T follicular helper cell (primary cell): ENCODE measurements around the gene RASA2.

Source experiments
- DNase-seq: peaks from one replicate; pipeline ENCODE4 v3.0.0-alpha.2; 2020; ENCODE audit warnings: low read depth

Gene RASA2

DNA sequence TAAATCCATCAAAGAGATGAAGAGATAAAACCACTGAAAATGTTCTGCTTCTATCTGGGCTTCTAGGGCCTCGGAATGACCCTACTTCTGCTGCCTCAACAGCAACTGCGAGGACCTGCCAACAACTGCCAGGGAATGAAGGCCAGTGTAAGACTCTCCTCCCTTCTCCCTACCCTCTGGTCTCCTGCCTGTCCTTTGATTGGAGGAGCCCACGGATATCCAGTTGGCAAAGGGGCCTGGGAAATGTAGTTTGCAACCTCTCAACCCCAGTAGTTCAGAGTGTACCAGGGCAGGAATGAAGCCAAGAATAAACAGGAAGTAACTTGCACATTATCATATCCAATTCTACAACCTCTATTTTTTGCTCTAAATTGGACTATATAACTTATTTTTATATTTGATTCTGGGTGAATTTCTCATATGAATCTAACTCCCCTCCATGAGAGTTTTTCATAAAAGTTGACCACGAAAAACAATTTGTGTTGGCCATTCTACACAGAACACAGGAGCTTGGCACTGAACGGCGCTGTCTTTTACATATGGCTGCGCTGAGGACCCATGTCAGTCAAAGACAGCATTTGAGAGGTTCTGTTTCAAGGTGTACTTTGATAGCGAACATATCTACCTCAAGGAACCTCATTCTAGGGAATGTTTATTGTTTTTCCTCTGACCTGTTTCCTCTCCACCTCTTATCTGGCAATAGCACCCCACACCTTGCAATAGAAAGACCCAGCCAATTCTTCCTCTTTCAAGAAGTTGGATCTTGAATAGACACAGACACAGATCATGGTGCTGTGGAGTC lies 160.1 kb downstream of the RASA2 start:
- no peak for DNase-seq

DNA sequence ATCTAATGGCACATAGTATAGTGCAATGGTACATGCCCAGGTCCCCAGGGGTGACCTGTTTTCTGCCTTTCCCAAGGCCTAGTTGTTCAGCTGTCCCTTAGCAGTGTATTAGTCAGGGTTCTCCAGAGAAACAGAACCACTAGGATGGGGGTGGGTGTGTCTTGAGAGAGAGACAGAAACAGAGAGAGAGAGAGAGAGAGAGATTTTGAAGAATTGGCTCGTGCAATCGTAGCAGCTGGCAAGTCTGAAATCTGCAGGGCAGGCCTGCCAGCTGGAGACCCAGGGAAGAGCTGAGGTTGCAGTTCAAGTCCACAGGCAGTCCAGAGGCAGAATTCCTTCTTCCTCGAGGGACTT lies 160.7 kb downstream of the RASA2 start:
- DNase-seq, result no peak

DNA sequence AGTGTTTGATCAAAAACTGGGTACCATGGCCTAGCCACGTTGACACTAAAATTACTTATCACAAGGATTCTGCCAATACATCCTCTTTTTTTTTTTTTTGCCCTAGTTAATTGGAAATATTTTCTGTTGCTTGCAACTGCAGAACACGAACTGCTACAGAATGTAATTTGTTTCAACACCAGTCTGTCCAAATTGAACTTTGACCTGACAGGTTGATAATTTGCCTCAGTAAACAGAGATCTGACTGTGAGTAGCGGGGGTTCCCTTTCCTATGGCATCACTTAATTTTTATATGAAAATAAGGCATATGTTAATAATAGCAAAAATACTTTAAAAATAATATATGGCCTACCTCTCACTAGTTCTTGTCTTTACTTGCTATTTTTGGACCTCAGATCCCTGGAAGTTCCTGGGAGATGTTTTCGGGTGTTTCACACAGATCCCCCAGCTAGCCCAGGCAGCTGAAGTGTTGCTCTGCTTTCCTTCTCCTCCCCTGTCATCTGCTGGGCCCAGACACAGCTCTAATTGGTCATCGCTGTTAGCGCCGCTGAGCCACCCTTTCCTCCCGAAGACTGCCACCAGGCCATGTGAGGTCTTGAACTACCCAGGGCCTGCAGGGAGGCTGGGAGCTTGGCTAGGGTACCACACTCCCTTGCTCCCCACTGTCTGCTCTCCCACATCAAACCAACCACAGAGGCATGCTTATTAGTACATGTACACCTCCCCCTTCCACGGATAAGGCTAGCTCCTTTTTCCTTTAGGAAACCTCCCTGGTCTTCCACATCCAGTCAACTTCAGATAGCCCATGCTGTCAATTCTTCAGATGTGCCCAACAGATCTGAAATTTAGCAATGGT lies 161.5 kb downstream of the RASA2 start:
- DNase-seq, result no peak

- DNase-seq, result no peak
These were observed 163.0 kb downstream of the RASA2 start for GRCh38 chr3:141649871-141650270.

DNA sequence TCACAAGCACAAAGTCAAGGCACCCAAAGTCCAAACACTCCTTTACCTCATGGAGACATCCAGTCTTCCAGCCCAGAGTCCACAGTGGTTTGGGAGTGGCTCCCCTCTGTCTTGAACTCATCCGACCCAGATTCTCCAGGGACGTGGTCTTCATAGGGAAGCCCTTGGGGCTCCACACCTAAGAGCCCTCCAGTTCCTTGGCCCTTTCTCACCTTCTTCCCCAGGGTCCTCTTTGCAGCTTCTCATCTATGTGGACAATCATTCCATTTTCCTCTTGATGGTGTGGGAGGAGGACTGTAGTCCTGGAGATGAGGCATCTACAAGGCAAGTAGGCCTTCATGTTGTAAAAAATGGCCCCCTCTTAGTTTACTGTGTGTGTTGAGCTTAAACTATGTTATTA lies 164.0 kb downstream of the RASA2 start:
- DNase-seq, result no peak

DNA sequence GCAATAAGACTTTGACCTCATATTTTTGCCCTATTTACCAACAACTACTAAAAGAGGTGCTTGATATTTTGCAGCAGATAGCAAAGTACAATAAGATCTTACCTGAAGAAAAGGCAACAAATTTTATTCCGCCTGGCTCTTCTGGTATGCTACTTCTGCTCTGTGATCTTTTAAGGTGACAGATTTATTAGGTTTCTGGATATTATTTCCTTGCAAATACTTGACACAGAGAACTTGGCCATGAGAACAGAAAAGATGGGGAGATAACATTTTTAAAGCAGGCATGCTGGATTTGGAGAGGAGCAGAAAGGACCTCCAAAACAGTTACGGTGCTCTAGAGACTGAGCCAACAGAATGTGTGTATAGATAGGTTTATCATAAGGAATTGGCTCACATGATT lies 164.6 kb downstream of the RASA2 start:
- no peak for DNase-seq

- DNase-seq, result no peak
These were observed 165.5 kb downstream of the RASA2 start for GRCh38 chr3:141652349-141652748.

- no peak for DNase-seq
These were observed 167.0 kb downstream of the RASA2 start for GRCh38 chr3:141653847-141654246.

- DNase-seq, result no peak
These were observed 169.0 kb downstream of the RASA2 start for GRCh38 chr3:141655801-141656200.

DNA sequence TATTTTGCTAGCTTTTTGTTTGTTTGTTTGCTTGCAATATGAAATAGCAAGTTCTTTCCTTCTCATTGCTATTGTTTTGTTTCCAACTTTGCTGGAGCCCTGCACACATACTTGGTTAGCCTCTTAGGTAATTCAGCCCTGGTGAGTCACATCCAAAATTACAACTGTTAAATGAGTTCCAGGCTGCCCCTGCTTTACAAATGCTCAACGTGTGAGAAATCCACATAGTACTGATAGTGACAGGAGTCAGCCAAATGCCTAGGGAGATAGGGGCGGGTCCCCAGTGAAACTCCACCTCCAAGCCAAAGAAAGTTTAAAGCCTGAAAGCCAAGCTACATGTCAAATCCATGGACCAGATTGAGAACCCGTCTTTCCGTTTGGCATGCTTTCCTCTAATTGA lies 169.9 kb downstream of the RASA2 start:
- no peak for DNase-seq

DNA sequence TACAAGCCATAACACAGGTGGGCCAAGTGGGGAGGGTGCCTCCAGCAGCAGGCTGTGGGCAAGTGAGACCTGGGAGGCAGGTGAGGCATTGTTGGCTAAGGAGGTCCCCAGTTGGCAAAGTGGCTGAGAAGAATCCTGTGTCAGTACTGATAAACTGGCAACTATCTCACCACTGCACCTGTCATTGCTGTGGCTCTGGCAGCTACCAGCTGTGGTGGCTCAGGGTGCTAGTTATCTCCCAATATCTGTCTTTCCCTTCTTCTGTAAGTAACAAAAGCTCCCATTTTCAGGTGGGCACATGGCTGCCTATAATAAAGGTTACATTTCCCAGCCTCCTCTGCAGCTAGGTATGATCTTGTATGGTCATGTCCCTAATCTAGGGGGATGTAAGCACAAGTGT lies 170.7 kb downstream of the RASA2 start:
- no peak for DNase-seq

DNA sequence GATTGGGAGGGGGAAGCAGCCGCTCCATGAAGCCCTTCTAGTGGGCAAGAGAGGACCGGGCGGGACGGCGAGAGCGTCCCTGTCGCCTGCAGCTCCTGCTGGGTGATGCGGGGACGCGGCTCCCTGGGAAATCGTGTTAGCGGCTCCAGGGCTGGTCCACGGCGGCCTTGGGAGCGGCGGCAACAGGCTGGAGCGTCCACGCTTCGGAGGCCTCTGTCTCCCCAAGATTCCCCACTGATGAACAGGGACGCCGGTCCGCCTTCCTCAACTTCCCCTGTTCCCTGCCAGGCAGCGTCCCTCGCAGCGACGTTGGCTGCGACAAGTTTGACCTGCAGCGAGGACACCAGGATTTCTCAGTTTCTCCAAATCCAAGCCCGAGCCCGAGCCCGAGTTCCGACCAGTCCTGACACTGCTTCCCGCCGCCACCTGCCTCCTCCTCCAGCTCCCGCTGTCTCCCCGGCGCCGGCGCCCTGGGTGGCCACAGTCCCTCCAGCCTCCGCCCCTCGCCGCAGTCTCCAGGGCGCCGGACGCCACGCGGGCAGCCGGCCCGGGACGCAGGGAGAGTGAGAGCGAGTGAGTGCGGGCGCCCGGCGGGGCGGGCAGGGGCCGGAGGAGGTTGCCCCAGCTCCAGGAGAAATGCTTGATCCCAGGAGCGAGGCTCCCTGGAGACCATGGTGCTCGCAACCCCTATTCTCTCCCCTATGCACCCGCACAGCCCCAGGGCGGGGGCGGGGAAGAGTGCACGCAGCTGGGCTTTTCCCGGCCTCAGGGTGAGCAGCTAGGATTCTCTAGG lies 173.2 kb downstream of the RASA2 start:
- DNase-seq, result no peak

DNA sequence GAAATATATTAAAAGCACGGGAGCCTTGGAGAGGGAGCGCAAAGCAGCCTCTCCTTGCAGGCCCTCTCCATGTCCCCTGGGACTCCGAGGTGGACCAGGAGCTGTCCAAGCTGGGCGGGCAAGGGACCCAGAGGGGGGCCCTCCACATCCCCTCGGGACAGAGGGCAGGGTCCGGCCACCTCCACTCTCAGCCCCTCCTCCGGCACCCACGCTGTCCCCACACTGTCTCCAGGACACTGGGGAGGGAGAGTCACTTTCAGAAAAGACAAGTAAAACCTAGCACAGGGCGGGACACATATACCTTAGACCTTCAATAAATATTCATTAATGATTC lies 173.8 kb downstream of the RASA2 start:
- no peak for DNase-seq

DNA sequence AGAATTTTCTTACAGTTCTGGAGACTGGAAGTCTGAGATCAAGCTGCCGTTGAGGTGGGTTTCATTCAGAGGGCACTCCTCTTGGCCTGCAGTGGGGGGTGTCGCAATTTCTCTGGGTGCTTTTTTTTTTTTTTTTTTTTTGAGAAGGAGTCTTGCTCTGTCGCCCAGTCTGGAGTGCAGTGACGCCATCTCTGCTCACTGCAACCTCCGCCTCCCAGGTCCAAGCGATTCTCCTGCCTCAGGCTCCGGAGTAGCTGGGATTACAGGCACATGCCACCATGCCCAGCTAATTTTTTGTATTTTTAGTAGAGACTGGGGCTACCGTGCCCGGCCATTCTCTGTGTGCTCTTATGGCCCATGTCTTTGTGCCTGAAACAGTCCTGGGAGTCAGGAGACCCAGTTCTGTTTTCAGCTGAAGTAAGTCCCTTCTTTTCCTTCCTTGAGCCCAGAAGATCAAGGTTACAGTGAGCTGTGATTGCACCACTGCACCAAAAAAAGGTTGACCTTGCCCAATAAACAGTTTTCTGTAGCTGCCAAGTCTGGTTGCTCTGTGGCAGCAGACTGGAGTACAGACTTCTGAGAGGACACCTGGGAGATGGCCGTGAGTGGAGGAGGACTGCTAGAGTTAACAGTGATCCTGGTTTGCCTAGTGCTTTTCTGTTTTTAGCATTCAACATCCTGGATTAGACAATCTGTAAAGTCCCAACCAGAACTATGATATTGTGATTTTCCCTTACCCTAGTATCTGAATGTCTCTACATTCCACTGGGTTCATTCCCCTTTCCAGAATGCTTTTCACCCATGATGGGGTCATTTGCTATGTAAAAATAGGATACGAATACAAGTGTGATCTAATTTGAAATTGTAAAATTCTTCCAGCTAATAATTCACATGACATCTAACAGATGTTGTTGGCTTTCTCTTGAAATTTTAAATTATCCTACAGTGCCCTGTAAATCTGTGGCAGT lies 174.7 kb downstream of the RASA2 start:
- no peak for DNase-seq

GRCh38 chr3:141663993-141664392 lies 177.2 kb downstream of the RASA2 start:
- DNase-seq, result no peak
